Measurements from ENCODE around the gene RNF19B.

DNA sequence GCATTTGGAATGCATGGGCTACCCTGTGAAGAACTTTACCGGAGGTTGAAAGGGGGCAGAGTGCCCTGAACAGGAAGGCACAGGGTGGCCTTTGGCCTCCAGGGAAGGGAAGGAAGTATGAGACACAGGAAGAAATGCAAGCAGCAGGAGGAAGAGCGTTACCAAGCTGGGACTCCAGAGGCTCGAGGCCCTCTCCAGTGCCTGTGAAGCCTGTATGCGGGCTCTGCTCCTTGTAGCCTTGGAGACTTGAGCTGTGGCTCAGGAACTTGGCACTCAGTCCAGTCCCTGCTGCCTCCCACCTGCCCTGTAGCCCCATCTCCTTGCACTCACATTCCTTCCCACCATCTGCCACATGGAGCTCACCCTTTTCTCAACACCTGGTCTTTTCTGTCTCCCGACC lies 33.5 kb upstream of the RNF19B start:
- TF ChIP-seq, protein P1, sequence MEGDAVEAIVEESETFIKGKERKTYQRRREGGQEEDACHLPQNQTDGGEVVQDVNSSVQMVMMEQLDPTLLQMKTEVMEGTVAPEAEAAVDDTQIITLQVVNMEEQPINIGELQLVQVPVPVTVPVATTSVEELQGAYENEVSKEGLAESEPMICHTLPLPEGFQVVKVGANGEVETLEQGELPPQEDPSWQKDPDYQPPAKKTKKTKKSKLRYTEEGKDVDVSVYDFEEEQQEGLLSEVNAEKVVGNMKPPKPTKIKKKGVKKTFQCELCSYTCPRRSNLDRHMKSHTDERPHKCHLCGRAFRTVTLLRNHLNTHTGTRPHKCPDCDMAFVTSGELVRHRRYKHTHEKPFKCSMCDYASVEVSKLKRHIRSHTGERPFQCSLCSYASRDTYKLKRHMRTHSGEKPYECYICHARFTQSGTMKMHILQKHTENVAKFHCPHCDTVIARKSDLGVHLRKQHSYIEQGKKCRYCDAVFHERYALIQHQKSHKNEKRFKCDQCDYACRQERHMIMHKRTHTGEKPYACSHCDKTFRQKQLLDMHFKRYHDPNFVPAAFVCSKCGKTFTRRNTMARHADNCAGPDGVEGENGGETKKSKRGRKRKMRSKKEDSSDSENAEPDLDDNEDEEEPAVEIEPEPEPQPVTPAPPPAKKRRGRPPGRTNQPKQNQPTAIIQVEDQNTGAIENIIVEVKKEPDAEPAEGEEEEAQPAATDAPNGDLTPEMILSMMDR (IDR thresholded peaks at IDR 0.05) = no peak
- TF ChIP-seq MYC (IDR thresholded peaks at IDR 0.05; ENCODE audit: borderline replicate concordance, low read length) (no peak), SMC3 (IDR thresholded peaks at IDR 0.05) (no peak), NFE2L2 (conservative IDR thresholded peaks at IDR 0.05; ENCODE audit: low read length) (no peak), TFCP2L1 (CRISPR knock-in tag; IDR thresholded peaks at IDR 0.05) (no peak)
- TF ChIP-seq, protein P2, sequence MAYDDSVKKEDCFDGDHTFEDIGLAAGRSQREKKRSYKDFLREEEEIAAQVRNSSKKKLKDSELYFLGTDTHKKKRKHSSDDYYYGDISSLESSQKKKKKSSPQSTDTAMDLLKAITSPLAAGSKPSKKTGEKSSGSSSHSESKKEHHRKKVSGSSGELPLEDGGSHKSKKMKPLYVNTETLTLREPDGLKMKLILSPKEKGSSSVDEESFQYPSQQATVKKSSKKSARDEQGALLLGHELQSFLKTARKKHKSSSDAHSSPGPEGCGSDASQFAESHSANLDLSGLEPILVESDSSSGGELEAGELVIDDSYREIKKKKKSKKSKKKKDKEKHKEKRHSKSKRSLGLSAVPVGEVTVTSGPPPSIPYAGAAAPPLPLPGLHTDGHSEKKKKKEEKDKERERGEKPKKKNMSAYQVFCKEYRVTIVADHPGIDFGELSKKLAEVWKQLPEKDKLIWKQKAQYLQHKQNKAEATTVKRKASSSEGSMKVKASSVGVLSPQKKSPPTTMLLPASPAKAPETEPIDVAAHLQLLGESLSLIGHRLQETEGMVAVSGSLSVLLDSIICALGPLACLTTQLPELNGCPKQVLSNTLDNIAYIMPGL (CRISPR knock-in tag; IDR thresholded peaks at IDR 0.05; ENCODE audit: borderline replicate concordance) = no peak
